ENCODE results near the gene RFTN2.
"Not testable (repeated sequence)": the region's sequence is repeated elsewhere in the genome, so short reads cannot be mapped to it uniquely, and the experiment has no call there.

Gene RFTN2

DNA sequence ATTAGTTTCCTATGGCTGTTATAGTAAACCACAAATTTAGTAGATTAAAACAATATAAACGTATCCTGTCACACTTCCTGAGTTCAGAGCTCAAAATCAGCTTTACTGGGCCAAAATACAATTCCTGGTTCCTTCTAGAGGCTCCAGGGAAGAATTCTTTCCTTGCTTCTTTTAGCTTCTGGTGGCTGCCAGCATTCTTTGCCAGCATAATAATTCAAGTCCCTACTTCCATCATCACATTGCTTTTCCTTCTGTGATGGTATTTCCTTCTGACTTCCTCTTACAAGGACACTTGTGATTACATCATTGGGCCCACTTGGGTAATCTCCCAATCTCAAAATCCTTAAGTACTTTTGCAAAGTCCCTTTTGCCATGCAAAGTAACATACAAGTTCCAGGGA is 118.9 kb downstream of the RFTN2 start:
- Mint-ChIP-seq H3K4me1 (no peaks in the 10 kb centered on the region), H3K9me3 (no peaks in the 10 kb centered on the region), H3K4me3 (no peak overlapping the region), H3K27me3 (no peaks in the 10 kb centered on the region), H3K27ac (peak overlapping the region; percentile 7 to 65)
- ATAC-seq (no peak), DNase-seq (no peak)

DNA sequence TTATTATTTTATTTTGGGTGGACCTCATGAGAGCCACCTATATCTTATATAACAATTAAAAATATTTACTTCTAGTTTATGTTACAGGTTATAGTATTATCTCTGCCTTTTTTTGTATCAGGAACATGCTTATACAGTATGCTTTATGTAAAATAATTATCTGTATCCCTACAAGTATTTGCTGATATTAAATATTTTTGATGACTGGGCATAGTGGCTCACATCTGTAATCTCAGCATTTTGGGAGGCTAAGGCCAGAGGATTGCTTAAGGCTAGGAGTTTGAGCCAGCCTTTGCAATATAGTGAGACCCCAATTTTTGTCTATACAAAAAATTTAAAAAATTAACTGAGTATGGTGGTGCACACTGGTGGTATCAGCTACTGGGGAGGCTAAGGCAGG is 119.9 kb downstream of the RFTN2 start:
- H3K4me1 Mint-ChIP-seq, result no peaks in the 10 kb centered on the region
- DNase-seq (no peak), ATAC-seq (no peak)
- H3K9me3 Mint-ChIP-seq, result no peaks in the 10 kb centered on the region
- H3K27ac Mint-ChIP-seq, result no peak overlapping the region
- H3K4me3 Mint-ChIP-seq, result no peak overlapping the region
- H3K27me3 Mint-ChIP-seq, result no peaks in the 10 kb centered on the region

DNA sequence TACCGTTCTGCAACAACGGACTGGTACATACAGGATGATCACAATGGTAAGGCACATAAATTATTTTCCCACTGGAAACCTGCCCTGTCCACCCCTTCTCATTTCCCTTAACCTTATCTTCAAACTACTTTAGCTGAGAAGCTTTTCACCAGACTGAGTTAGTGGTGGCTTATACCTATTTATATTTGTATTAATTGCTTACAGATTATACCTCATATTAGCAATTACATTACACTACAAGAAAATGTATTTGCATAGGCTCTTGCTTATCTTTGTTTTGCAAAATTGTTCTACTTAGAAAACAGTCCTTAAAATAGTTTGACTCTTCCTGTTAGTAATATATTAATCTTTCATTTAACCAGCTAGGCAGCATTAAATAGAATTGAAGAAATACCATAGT is 124.1 kb downstream of the RFTN2 start:
- not testable (repeated sequence) for H3K4me3 Mint-ChIP-seq, H3K27me3 Mint-ChIP-seq, ATAC-seq, H3K4me1 Mint-ChIP-seq, H3K9me3 Mint-ChIP-seq, H3K27ac Mint-ChIP-seq, DNase-seq

DNA sequence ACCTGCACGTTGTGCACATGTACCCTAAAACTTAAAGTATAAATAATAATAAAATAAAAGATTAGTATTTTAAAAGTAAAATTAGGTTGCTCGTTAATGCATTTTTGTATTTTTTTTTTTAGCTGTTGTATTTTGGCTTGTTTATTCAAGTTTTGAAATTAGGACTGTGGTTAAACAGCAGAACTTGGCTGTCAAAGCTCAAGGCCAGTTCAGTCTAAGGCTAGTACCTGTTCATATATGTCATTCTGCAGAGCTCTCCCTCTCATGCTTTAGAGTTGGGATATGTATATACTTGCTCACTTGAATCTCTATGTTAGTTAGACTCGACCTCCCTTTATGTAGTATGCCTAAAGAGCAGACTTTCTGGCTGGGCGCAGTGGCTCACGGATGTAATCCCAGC is 126.8 kb downstream of the RFTN2 start:
- Mint-ChIP-seq H3K27ac (no peak overlapping the region), H3K4me3 (no peak overlapping the region), H3K27me3 (no peaks in the 10 kb centered on the region), H3K9me3 (no peaks in the 10 kb centered on the region), H3K4me1 (no peaks in the 10 kb centered on the region)
- ATAC-seq, result no peak
- DNase-seq, result no peak

DNA sequence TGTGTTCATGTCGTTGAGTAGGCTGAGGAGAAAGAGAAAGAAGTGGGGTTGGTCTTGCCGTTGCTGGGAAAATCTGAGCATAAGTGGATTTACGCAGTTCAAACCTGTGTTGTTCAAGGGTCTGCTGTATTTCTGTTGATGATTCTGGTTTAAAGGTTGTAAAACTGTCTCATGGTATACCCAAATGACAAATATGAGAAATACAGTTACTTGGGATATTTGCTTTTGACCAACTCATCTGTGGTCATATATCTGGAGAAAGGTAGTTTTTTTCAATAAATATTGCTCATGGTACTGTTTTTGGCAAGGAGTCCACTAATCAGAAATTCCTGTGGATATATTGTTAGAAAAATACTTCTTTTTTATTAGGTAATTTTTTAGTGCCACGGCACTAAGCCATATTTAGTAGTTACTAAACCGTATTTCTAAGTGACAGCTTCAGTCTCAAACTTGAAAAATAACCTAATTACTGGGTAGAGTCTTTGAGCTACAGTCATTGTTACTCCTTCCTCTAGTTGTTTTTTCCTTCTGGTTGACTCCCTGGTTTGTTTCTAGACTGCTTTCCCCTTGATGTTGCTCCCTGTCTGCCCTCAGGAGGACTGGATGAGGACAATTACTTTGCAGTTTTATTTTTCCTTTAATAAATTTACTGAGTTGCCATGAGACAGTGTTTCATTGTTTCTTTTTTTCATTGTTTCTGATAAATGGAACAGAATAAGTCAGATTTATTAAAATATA is 128.1 kb downstream of the RFTN2 start:
- no peak for ATAC-seq
- Mint-ChIP-seq H3K9me3 (no peaks in the 10 kb centered on the region), H3K4me1 (no peaks in the 10 kb centered on the region), H3K27ac (no peak overlapping the region), H3K27me3 (no peaks in the 10 kb centered on the region), H3K4me3 (no peak overlapping the region)
- DNase-seq, result no peak

DNA sequence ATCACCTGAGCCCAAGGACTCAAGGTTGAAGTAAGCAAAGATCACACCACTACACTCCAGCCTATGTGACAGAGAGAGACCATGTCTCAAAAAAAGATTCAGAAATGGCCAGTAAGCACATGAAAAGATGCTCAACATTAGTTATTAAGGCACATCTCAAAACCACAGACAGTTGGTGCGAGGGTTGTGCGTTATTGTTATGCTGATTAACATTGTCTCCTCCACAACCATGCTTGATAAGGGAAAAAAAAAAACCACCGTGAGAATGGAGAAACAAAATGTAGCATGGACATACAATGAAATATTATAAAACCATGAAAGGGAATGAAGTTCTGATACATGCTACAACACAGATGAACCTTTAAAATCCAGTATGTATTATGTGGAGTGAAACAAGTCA is 132.2 kb downstream of the RFTN2 start:
- Mint-ChIP-seq H3K27ac (no peak overlapping the region), H3K27me3 (no peaks in the 10 kb centered on the region)

DNA sequence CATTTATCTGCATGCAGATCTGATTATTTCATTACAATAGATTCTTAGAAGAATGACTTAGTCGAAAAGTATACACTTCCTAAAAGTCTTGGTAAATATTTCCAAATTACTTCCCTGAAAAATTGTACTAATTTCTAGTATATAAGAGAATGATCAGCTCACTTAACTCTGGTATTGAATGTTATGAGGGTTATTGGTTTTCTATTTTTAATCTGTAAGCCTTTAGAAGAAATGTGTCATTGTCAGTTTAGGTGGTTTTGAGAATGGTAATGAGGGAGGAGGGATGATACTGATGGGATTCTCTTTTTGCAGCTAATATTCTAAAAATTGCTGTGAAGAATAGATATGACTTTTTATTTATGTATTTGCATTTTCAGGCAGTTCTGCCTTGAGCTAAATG is 135.7 kb downstream of the RFTN2 start:
- no peak overlapping the region for H3K4me3 Mint-ChIP-seq
- DNase-seq (no peak), ATAC-seq (no peak)
- H3K27ac Mint-ChIP-seq, result no peak overlapping the region
- H3K4me1 Mint-ChIP-seq, result peaks cover 18% of the 10 kb centered on the region
- no peaks in the 10 kb centered on the region for H3K27me3 Mint-ChIP-seq
- H3K9me3 Mint-ChIP-seq, result no peaks in the 10 kb centered on the region

More for the DNA sequence above, 132.2 kb downstream of the RFTN2 start:
- no peak for ATAC-seq
- no peak for DNase-seq
- H3K4me1 Mint-ChIP-seq, result peaks cover 9% of the 10 kb centered on the region
- H3K4me3 Mint-ChIP-seq, result no peak overlapping the region
- no peaks in the 10 kb centered on the region for H3K9me3 Mint-ChIP-seq

DNA sequence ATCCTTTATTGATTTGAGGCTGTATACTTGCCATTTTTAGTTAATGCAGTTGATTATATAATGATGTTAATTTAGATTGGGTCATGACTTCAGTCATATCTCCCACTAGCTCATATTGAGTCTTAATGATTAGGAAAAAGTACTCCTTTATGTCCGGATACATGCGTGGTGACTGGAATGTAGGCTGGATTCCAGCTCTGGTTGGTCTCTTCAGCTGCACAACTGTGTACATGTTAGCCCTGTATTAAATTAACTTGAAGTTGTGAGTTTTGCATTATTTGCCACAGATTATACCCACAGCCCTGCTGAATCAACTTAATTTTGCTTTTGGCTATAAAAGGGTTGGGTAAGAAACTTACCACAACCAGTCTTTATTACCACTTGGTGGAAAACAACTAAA is 137.0 kb downstream of the RFTN2 start:
- no peak overlapping the region for H3K27ac Mint-ChIP-seq
- DNase-seq, result no peak
- ATAC-seq, result no peak
- no peaks in the 10 kb centered on the region for H3K9me3 Mint-ChIP-seq
- H3K4me1 Mint-ChIP-seq, result peaks cover 31% of the 10 kb centered on the region
- H3K27me3 Mint-ChIP-seq, result no peaks in the 10 kb centered on the region
- no peak overlapping the region for H3K4me3 Mint-ChIP-seq

Measured in stimulated activated naive CD8-positive, alpha-beta T cell treated with anti-CD3 and anti-CD28 coated beads, Interleukin-15, amount 100 ng/mL, for 72 hours (primary cell).